HepG2 (cell line): Measurements from ENCODE around the gene HYOU1. TPM values are rescaled to one million over a fixed set of nuclear protein-coding genes. Genes with fewer than 3 reads are reported as not detected.

ENCODE experiments used
- ATAC-seq: fragments of 200-7000 bp; cut with Tn5 transposase; 3 replicates; pipeline ENCODE4 v1.9.1; 2020; ENCODE audit warnings: mild to moderate bottlenecking, moderate library complexity
- BruUV-seq: library from RNA; stranded (reverse); fragments of 400-500 nt; replicated peaks from 2 replicates; lab custom pipeline; 2021; lab: Mats Ljungman, UMichigan
- CTCF ChIA-PET: fragments of 300-600 bp; formaldehyde crosslinking; extraction: SDS; loops from one replicate; lab custom pipeline; 2021; ENCODE audit warnings: low total read pairs, inconsistent platforms, low intra/inter-chr PET ratio; lab: Yijun Ruan, JAX
- POLR2A ChIA-PET: fragments of 350-600 bp; sonication (Branson Sonifier 250); formaldehyde crosslinking; loops from one replicate; lab custom pipeline; 2020; ENCODE audit warnings: antibody characterized with exemption, inconsistent platforms; lab: Yijun Ruan, JAX
- DNase-seq: peaks from one replicate; pipeline ENCODE4 v3.0.0-alpha.2; 2015; ENCODE audit warnings: low spot score
- FAIRE-seq: peaks from 3 replicates; lab custom pipeline; 2011; peaks lifted over from hg19 to GRCh38; lab: Jason Lieb, UNC
- H2AFZ ChIP-seq: one replicate; pipeline ENCODE4 v1.6.1; 2011; ENCODE audit warnings: low read length, inconsistent platforms
- H3K27ac ChIP-seq: fragments of 300-600 bp; 3 replicates; pipeline ENCODE4 v1.8.0; 2011; ENCODE audit warnings: mixed run types, mild to moderate bottlenecking, mixed read lengths, low read length, inconsistent platforms; ENCODE audit not compliant: insufficient read depth; ENCODE audit errors: extremely low read length
- H3K27me3 ChIP-seq, 2 experiments: fragments of 200-600 bp in 1 of 2; 2 replicates in 1 of 2; 3 replicates in 1 of 2; pipeline versions ENCODE4 v1.6.0 to v1.8.0; 2011; ENCODE audit warnings: low read length in 2 of 2, mild to moderate bottlenecking in 2 of 2, moderate library complexity in 2 of 2, inconsistent platforms in 1 of 2; ENCODE audit not compliant: insufficient read depth in 2 of 2, control insufficient read depth in 1 of 2
- H3K36me3 ChIP-seq, 2 experiments: fragments of 200-600 bp in 1 of 2; replicated peaks in 1 of 2; 2 replicates in 1 of 2; 3 replicates in 1 of 2; pipeline versions ENCODE4 v1.5.1 to v1.8.0; 2011; ENCODE audit warnings: low read length in 2 of 2, inconsistent platforms in 1 of 2; ENCODE audit not compliant: insufficient read depth in 2 of 2, control insufficient read depth in 1 of 2
- H3K4me1 ChIP-seq: 2 replicates; pipeline ENCODE4 v1.5.1; 2012; ENCODE audit warnings: low read length, inconsistent platforms; ENCODE audit not compliant: insufficient read depth
- H3K4me2 ChIP-seq: 2 replicates; pipeline ENCODE4 v1.6.0; 2011; ENCODE audit warnings: low read depth, low read length, inconsistent platforms
- H3K4me3 ChIP-seq, 3 experiments: fragments of 200-600 bp in 1 of 3; sonication (generic), shearing (Covaris generic) in 1 of 3; replicated peaks in 1 of 3; 2 replicates each; pipeline ENCODE4 v1.5.1; 2011 to 2016; ENCODE audit warnings: low read length in 3 of 3, inconsistent platforms in 2 of 3, low read depth in 2 of 3, mild to moderate bottlenecking in 2 of 3, control low read depth in 1 of 3, mixed read lengths in 1 of 3; ENCODE audit not compliant: insufficient read depth in 1 of 3
- H3K79me2 ChIP-seq: one replicate; pipeline ENCODE4 v1.6.1; 2011; ENCODE audit warnings: low read length, inconsistent platforms; ENCODE audit not compliant: insufficient read depth
- H3K9ac ChIP-seq: 2 replicates; pipeline ENCODE4 v1.6.0; 2011; ENCODE audit warnings: mild to moderate bottlenecking, low read depth, low read length, inconsistent platforms; ENCODE audit not compliant: insufficient read depth
- H3K9me3 ChIP-seq: 2 replicates; pipeline ENCODE4 v1.5.1; 2012; ENCODE audit warnings: mild to moderate bottlenecking, low read length
- H4K20me1 ChIP-seq: 2 replicates; pipeline ENCODE4 v1.6.0; 2011; ENCODE audit warnings: inconsistent platforms, mild to moderate bottlenecking, low read length, moderate library complexity; ENCODE audit not compliant: insufficient read depth
- ADNP ChIP-seq: sonication (generic); formaldehyde crosslinking; IDR thresholded peaks from 2 replicates; pipeline ENCODE4 v1.4.0; 2020; ENCODE audit warnings: missing genetic modification reagents
- BCL3 ChIP-seq: sonication (generic); formaldehyde crosslinking; IDR thresholded peaks from 2 replicates; pipeline ENCODE4 v1.5.1; 2020; ENCODE audit warnings: mild to moderate bottlenecking, missing genetic modification reagents, moderate library complexity
- EEA1 ChIP-seq: sonication (generic); formaldehyde crosslinking; IDR thresholded peaks from 2 replicates; pipeline ENCODE4 v1.5.1; 2020; ENCODE audit warnings: mild to moderate bottlenecking, missing genetic modification reagents, borderline replicate concordance
- FOXJ3 ChIP-seq: sonication (generic); formaldehyde crosslinking; IDR thresholded peaks from 2 replicates; pipeline ENCODE4 v1.4.0; 2020; ENCODE audit warnings: missing genetic modification reagents, mild to moderate bottlenecking, borderline replicate concordance
- MAFK ChIP-seq, 2 experiments: IDR thresholded peaks in 1 of 2; conservative IDR thresholded peaks in 1 of 2; 2 replicates each; pipeline ENCODE4 v1.6.1; 2011; ENCODE audit warnings: improper control_type of control experiment in 2 of 2, low read length in 2 of 2
- ZBTB4 ChIP-seq: sonication (generic); formaldehyde crosslinking; IDR thresholded peaks from 2 replicates; pipeline ENCODE4 v1.4.0; 2020; ENCODE audit warnings: missing genetic modification reagents, mild to moderate bottlenecking, borderline replicate concordance
- WGBS: methylation state at CpG from one replicate; pipeline ENCODE4 v1.1.6; 2017; ENCODE audit warnings: low lambda C conversion rate; 5-methylcytosine and 5-hydroxymethylcytosine counted together
- in situ Hi-C: cut with HindIII; loops from 2 replicates; pipeline ENCODE4 v1.10.0; 2017; ENCODE audit warnings: low pct_unique_long_range_greater_than_20kb; ENCODE audit not compliant: extremely low pct_ligation_motif_present
- intact Hi-C: fragments of 100-400 bp; cut with micrococcal nuclease; formaldehyde crosslinking; loops from one replicate; pipeline ENCODE4 v1.10.0; 2022; ENCODE audit not compliant: unreplicated experiment
- polyA plus RNA-seq, 8 experiments: library from polyadenylated mRNA; depleted of rRNA in 3 of 8; stranded (reverse) in 7 of 8; unstranded in 1 of 8; fragments of >200 nt; fragmentation: Illumina TruSeq in 4 of 8; extraction: Trizol in 4 of 8; gene quantifications; 2 replicates each; pipeline versions ENCODE4 v1.2.1 to v1.2.3, GENCODE V29; 2011 to 2016; ENCODE audit warnings: low read depth in 4 of 8, missing spikeins in 1 of 8, mixed read lengths in 1 of 8; ENCODE audit not compliant: insufficient read depth in 1 of 8
- total RNA-seq, 5 experiments: library from RNA; depleted of rRNA; stranded (reverse); fragments of >200 nt; fragmentation: Illumina TruSeq; extraction: Trizol; gene quantifications; 2 replicates each; pipeline ENCODE4 v1.2.3, GENCODE V29; 2016; ENCODE audit warnings: low read depth in 1 of 5

HYOU1 gene
- total and polyA plus RNA-seq, 2 of the 13 experiments (the other 11 are each of a cell fraction or from before 2014, with no cell fraction given), result 127 to 155 TPM

GRCh38 chr11:119065369-119065768 lies 8.4 kb upstream of the HYOU1 start (continued):
- TF ChIP-seq EEA1 (CRISPR knock-in tag), result no peak
- no peak for TF ChIP-seq ADNP
- no peak for TF ChIP-seq MAFK (conservative IDR thresholded peaks at IDR 0.05 in 1 of 2, IDR thresholded peaks at IDR 0.05 in 1 of 2; ENCODE audit: low read length in 2 of 2)
- no peak for TF ChIP-seq FOXJ3 (CRISPR knock-in tag)

- ChIA-PET CTCF (no interaction called here), POLR2A (interaction anchor here (0.9 kb wide), 1 partner anchor 22 kb away, joined by 5 read pairs; the partner anchor contains the start of gene HMBS)
- Histone ChIP-seq H3K4me1 (peaks cover 23% of the 10 kb centered on the region), H4K20me1 (no peaks in the 10 kb centered on the region), H3K27me3 (no peaks in the 10 kb centered on the region; a peak in 1 of 5 replicates), H3K4me3 (no peak overlapping the region), H3K9ac (no peak overlapping the region), H3K4me2 (no peak overlapping the region), H3K36me3 (no peaks in the 10 kb centered on the region), H3K79me2 (peaks cover 3% of the 10 kb centered on the region), H2AFZ (no peak overlapping the region), H3K9me3 (no peaks in the 10 kb centered on the region), H3K27ac (no peak overlapping the region)
- intact Hi-C loops (no loop called here), in situ Hi-C loops (no loop called here)
- no peak for ATAC-seq
- no peak for FAIRE-seq
- no TSS peak for BruUV-seq
- WGBS, result 93% methylated on average over 5 of the region's 5 CpGs
- no peak for TF ChIP-seq BCL3 (CRISPR knock-in tag)
- no peak for DNase-seq
These were observed 5.8 kb upstream of the HYOU1 start for GRCh38 chr11:119062779-119063178.

GRCh38 chr11:119061256-119061655 lies 4.3 kb upstream of the HYOU1 start:
- FAIRE-seq (no peak), DNase-seq (no peak), ATAC-seq (no peak)
- H3K9ac ChIP-seq, result no peak overlapping the region
- H4K20me1 ChIP-seq, result no peaks in the 10 kb centered on the region
- no peaks in the 10 kb centered on the region for H3K36me3 ChIP-seq
- WGBS, result 98% methylated on average over 3 of the region's 3 CpGs
- ChIA-PET CTCF (no interaction called here), POLR2A (no interaction called here)
- no peak overlapping the region for H3K27ac ChIP-seq
- H3K27me3 ChIP-seq, result no peaks in the 10 kb centered on the region
- BruUV-seq, result no TSS peak
- no peak overlapping the region for H2AFZ ChIP-seq
- H3K79me2 ChIP-seq, result peaks cover 4% of the 10 kb centered on the region
- in situ Hi-C loops, result no loop called here
- H3K9me3 ChIP-seq, result no peaks in the 10 kb centered on the region
- no peak overlapping the region for H3K4me3 ChIP-seq
- intact Hi-C loops, result no loop called here
- no peak for TF ChIP-seq ZBTB4 (CRISPR knock-in tag)
- H3K4me2 ChIP-seq, result no peak overlapping the region
- H3K4me1 ChIP-seq, result peaks cover 14% of the 10 kb centered on the region; the same call in 1 of the 2 replicates
